DMS79 treated with DMSO at 0.1 percent for 48 hours (cell line): Measurements from ENCODE around the gene EVI5.
"Not testable (repeated sequence)": the region's sequence is repeated elsewhere in the genome, so short reads cannot be mapped to it uniquely, and the experiment has no call there.

Experiments used
- DNase-seq: peaks from one replicate; lab custom pipeline; 2025; lab: John Stamatoyannopoulos, UW

The EVI5 gene

GRCh38 chr1:92575123-92575522 is 209.8 kb downstream of the EVI5 start:
- no peak for DNase-seq

- no peak for DNase-seq
Measured at GRCh38 chr1:92572520-92572919, 212.4 kb downstream of the EVI5 start.

DNA sequence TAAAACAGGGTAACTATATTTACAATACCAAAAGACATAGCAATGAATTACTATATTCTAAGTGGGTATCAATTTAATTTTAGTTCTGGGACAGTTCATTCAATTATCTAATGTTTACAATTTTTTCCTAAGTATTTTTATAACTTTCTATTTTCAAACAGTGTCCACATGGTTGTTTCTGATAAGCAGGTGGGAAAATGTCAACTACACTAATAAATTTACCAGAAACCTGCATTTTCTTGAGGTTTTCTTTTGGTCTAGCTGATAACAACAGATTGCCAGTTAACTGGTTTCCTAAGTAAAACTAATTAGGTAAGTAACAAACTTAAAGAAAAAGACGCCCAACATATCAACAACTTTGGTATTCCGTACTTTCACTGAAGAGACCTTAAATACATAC is 213.3 kb downstream of the EVI5 start:
- DNase-seq = no peak

- DNase-seq = no peak
Measured at GRCh38 chr1:92567211-92567868, 217.6 kb downstream of the EVI5 start.

- no peak for DNase-seq
Measured at GRCh38 chr1:92563457-92564216, 221.3 kb downstream of the EVI5 start.

- no peak for DNase-seq
Measured at GRCh38 chr1:92556350-92556749, 228.6 kb downstream of the EVI5 start.

GRCh38 chr1:92554216-92554615 is 230.7 kb downstream of the EVI5 start:
- DNase-seq = no peak

- DNase-seq = no peak
Measured at GRCh38 chr1:92551916-92552315, 233.0 kb downstream of the EVI5 start.

GRCh38 chr1:92544756-92545165 is 240.1 kb downstream of the EVI5 start:
- no peak for DNase-seq

- no peak for DNase-seq
Measured at GRCh38 chr1:92543131-92544055, 241.5 kb downstream of the EVI5 start.

GRCh38 chr1:92538413-92539061 is 246.4 kb downstream of the EVI5 start:
- DNase-seq = no peak

DNA sequence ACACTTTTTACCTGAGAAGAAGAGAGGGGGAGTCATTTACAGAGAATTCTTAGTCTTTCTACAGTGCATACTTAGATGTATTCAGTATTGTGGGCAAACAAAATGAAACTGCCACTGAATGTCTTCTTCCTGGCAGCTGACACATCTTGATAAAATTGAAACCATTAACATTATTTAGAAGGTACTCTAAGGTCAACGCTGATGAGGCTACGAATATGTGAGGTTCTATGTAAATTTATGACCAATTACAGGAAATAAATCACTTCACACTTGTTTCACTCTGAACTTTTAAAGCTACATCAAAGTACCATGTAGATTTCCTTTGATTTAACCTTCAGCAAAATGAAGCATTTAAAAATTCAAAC is 246.9 kb downstream of the EVI5 start:
- no peak for DNase-seq

- no peak for DNase-seq
Measured at GRCh38 chr1:92536980-92537884, 247.7 kb downstream of the EVI5 start.

DNA sequence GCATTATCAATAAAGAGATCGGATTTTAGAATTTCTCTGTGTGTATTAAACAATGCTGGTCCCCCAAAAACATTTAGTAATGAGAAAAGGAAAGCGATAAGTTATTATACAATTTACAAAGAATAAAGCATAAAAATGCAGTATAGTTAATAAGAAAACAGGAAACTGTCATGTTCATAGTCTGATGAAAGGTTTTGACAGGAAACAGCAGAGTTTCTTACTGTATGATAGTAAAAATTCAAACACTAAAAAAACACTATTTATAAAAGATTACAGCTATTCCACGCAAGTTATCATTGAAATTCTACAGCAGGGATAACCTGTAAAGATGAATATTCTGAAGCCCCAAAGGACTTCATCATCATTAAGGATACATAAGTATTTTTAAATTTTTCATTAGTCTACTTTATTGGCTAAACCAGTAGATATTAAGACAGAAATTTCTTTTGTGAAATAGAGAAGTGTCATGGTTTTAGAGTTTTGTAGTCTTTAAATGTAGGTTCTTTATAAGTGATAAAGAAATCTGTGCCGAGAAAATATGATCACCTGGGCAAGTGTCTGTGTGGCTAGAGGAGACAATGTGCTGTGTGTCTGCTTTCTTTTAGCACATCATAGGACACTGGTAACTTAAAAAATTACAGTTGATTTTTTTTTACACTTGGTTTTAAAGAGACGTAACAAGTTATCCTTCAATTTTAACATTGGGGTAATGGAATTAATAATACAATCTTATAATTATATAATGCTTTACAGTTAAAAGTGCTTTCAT is 248.5 kb downstream of the EVI5 start:
- no peak for DNase-seq

- DNase-seq = not testable (repeated sequence)
Measured at GRCh38 chr1:92532371-92532770, 252.5 kb downstream of the EVI5 start.

GRCh38 chr1:92531939-92532338 is 253.0 kb downstream of the EVI5 start:
- not testable (repeated sequence) for DNase-seq

GRCh38 chr1:92527670-92528069 is 257.2 kb downstream of the EVI5 start:
- no peak for DNase-seq

DNA sequence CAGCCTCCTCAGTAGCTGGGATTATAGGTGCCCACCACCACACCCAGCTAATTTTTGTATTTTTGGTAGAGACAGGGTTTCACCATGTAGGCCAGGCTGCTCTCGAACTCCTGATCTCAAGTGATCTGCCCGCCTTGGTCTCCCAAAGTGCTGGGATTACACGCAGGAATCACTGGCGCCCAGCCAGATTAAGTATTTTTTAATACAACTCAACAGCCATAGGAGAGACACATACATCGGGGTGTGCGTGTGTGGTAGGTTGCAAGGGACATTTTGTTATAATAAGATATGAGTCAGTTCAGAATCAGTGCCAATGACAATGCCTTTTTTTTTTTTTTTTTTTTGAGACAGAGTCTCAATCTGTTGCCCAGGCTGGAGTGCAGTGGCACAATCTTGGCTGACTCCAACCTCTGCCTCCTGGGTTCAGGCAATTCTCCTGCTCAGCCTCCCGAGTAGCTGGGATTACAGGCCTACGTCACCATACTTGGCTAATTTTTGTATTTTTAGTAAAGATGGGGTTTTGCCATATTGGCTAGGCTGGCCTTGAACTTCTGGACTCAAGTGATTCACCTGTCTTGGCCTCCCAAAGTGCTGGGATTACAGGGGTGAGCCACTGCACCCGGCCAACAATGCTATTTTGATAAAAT is 259.8 kb downstream of the EVI5 start:
- DNase-seq = not testable (repeated sequence)

DNA sequence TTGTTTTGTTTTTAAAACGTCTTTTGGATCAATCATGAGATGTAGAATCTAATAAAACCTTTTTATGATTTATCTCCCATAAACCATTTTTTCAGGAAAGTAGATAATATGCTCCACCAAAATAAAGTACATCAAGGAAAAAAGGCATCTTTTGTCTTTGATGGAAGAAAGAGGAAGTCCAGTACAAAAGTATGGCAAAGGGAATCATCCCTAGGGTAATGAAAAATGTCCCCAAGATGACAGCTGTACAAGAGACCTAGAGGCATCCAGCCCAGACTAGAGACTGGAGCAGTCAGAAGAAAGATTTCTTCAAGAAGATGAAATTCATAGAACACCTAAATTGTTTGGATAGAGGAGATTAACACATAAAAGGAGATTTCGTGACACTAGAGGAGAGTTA is 265.9 kb downstream of the EVI5 start:
- no peak for DNase-seq

GRCh38 chr1:92516574-92516973 is 268.3 kb downstream of the EVI5 start:
- DNase-seq = no peak
